SJCRH30 (cell line): ENCODE data around the gene RABGAP1L. TPM values are rescaled to one million over a fixed set of nuclear protein-coding genes. Genes with fewer than 3 reads are reported as not detected.
A peak's percentile ranks its signal among the peaks of the same experiment; 100 is the strongest.

ENCODE experiments used
- DNase-seq, 2 experiments: peaks; one replicate each; pipeline ENCODE4 v3.0.0-alpha.2; 2015 to 2020
- H3K27ac ChIP-seq: fragments of 250-450 bp; sonication (Bioruptor Pico); 2 replicates; pipeline ENCODE4 v1.5.1; 2020; ENCODE audit warnings: mild to moderate bottlenecking, moderate library complexity
- H3K27me3 ChIP-seq: fragments of 250-450 bp; sonication (Bioruptor Pico); 2 replicates; pipeline ENCODE4 v1.5.1; 2020; ENCODE audit warnings: mild to moderate bottlenecking, moderate library complexity
- H3K36me3 ChIP-seq: fragments of 250-450 bp; sonication (Bioruptor Pico); 2 replicates; pipeline ENCODE4 v1.5.1; 2020; ENCODE audit warnings: mild to moderate bottlenecking, moderate library complexity
- H3K4me1 ChIP-seq: fragments of 250-450 bp; sonication (Bioruptor Pico); 2 replicates; pipeline ENCODE4 v1.5.1; 2020; ENCODE audit warnings: mild to moderate bottlenecking, moderate library complexity
- H3K4me3 ChIP-seq: fragments of 250-450 bp; sonication (Bioruptor Pico); 2 replicates; pipeline ENCODE4 v1.5.1; 2020; ENCODE audit warnings: mild to moderate bottlenecking, moderate library complexity
- H3K9me3 ChIP-seq: fragments of 250-450 bp; sonication (Bioruptor Pico); replicated peaks from 2 replicates; pipeline ENCODE4 v1.5.1; 2020; ENCODE audit warnings: mild to moderate bottlenecking, moderate library complexity
- total RNA-seq: library from RNA; depleted of rRNA; stranded (reverse); fragments of >200 nt; shearing (Covaris generic); gene quantifications from 2 replicates; pipeline ENCODE4 v1.2.3, GENCODE V29; 2014

Gene RABGAP1L
- total RNA-seq, 1 experiment from 2014 or later = 22.6 TPM

DNA sequence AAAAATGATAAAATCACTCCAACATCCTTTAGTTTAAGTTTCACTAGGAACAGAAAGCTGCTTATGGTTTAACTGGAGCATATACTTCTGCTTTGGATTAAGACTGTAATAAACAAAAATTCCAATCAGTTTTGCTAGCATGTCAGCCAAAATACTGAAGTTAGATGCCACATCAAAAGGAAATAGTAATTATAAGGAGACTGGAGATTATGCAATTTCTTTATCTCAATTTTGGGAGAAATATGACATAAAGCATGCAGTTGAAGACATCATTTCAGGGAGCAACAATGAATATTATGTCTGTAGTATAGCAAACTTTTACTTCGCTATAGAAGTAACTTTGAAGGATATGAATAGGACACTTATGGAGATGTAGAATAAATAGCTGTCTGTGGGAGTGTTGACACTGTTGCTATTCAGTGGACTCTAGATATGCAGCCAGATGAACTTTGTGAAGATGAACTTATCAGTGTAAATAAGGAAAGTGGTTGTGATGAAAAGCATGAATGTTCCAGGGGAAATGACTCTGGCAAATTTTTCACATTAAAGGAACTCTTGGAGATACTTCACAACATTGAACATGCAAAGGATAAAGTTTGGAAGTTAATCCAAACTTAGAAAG lies 107.8 kb downstream of the RABGAP1L start:
- no peaks in the 10 kb centered on the region for H3K36me3 ChIP-seq
- peaks cover 5% of the 10 kb centered on the region; the same call in 1 of the 2 replicates for H3K4me1 ChIP-seq
- no peak overlapping the region for H3K27ac ChIP-seq
- H3K27me3 ChIP-seq = no peaks in the 10 kb centered on the region
- DNase-seq = no peak
- H3K9me3 ChIP-seq = no peaks in the 10 kb centered on the region
- H3K4me3 ChIP-seq = no peak overlapping the region

DNA sequence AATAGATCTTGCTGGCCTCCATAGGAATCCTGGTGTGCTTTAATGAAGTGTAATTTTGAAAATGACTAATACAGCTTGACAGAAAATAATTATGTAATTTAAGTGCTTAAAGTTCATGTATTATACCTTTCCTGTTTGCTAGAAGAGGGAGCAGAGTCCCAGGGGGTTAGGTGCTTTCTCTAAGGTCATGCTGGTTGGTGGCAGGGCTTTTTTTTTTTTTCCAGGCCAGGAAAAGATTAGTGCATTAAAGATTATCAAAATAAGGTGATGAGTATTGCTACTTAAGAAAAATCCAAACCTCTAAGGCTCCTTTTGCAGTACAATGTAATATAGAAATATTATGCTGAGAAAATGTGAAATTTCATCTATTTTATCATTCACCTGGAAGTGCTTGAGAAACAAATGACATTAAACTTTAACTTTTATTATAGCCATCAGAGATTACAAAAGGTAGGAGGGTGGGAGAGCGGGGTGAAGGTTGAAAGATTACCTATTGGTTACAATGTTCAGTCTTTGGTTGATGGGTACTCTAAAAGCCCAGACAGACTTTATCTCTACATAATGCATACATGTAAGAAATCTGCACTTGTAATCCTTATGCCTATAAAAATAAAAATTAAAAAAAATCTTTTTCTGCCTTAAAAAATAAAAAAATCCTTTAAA lies 110.8 kb downstream of the RABGAP1L start:
- Histone ChIP-seq H3K4me1 (no peaks in the 10 kb centered on the region), H3K4me3 (no peak overlapping the region), H3K27me3 (no peaks in the 10 kb centered on the region), H3K36me3 (no peaks in the 10 kb centered on the region), H3K9me3 (no peaks in the 10 kb centered on the region), H3K27ac (no peak overlapping the region)
- no peak for DNase-seq

DNA sequence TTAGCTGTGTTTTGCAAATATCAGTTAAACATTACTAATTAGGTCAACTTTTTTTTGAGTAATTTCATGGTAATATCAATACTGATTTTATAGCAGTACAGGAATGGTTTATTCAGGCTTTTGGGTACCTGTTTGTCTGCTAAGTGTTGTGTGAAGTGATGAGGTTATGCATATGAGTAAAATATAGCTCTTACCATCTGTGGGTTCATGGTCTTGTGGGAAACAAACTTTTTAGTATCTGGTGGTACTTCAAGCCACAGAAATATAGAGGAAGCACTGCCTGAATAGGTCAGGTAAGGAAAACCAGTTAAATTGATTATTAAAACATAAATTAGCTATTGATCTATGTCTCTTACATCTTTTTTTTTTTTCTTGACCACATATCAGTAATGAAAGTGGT lies 113.9 kb downstream of the RABGAP1L start:
- H3K4me1 ChIP-seq = no peaks in the 10 kb centered on the region
- no peak overlapping the region for H3K27ac ChIP-seq
- H3K27me3 ChIP-seq = no peaks in the 10 kb centered on the region
- no peak for DNase-seq
- H3K9me3 ChIP-seq = no peaks in the 10 kb centered on the region
- no peaks in the 10 kb centered on the region for H3K36me3 ChIP-seq
- no peak overlapping the region for H3K4me3 ChIP-seq

DNA sequence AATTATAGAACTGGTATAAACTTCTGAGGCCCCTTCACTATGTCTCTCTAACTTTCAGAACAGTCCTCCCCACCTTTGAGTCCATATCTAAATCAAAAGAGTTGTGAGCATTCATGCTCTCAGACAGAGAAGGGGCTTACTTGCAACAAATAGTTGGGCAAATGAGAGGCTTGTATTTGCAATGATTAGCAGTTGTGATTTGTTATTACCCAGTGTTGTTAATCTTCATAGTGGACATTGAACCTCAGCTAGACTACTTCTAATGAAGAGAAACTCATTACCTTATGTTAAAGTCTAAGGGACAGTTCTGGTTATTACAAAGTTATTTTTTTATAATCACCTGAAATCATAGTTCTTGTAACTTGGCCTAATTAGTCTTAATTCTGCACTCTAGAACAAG lies 114.5 kb downstream of the RABGAP1L start:
- Histone ChIP-seq H3K27me3 (no peaks in the 10 kb centered on the region), H3K4me3 (no peak overlapping the region), H3K36me3 (no peaks in the 10 kb centered on the region), H3K4me1 (no peaks in the 10 kb centered on the region), H3K9me3 (no peaks in the 10 kb centered on the region), H3K27ac (no peak overlapping the region)
- DNase-seq = no peak

DNA sequence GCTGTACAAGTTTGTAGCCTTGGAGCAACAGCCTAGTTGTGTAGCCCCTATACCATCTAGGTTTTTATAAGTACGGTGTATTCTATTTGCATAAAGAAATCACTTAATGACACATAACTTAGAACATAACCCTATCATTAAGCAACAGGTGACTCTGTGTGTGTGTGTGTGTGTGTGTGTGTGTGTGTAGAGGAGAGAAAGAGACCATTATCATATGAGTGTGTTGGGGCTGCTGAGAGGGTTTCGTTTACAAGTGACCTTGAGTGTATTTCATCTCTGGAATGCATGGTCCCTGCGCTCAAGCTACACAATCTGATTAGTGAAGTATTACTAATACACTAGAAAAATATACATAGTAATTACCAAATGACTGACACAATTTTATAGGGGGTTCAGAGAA lies 115.1 kb downstream of the RABGAP1L start:
- Histone ChIP-seq H3K4me3 (no peak overlapping the region), H3K9me3 (no peaks in the 10 kb centered on the region), H3K27me3 (no peaks in the 10 kb centered on the region), H3K36me3 (no peaks in the 10 kb centered on the region), H3K4me1 (no peaks in the 10 kb centered on the region), H3K27ac (no peak overlapping the region)
- no peak for DNase-seq

DNA sequence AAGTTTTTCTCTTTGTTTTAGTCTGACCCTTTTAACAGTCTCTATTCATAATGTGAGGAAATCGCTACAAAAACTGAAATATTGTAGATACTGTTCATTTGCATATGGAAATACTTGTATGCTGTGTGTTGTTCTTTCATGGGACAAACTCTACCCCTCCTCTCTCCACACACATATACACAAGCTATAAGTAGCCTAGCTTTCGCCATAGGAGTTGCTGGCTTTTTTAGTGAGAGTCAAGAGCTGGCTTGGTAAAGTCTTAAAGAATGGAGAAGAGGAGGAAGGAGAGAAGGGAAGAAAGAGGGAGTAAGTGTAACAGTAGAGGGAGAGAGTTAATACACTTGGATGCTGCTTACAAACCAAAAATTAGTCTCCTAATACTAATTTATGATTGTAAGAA lies 115.6 kb downstream of the RABGAP1L start:
- Histone ChIP-seq H3K9me3 (no peaks in the 10 kb centered on the region), H3K4me1 (no peaks in the 10 kb centered on the region), H3K27ac (no peak overlapping the region), H3K36me3 (no peaks in the 10 kb centered on the region), H3K4me3 (no peak overlapping the region), H3K27me3 (no peaks in the 10 kb centered on the region)
- DNase-seq = no peak

DNA sequence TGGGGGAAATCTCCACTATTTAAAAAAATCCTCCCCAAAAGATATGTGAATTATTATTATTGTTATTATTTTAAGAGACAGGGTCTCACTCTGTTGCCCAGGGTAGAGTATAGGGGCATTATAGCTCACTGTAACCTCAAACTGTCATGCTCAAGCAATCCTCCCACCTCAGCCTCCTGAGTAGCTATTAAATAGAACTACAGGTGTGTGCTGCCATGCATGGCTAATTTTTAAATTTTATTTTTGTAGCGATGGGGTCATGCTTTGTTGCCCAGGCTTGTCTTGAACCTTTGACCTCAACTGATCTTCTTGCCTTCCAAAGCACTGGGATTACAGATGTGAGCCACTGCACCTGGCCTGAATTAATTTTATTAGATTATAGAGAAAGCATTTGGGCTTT lies 116.8 kb downstream of the RABGAP1L start:
- no peak overlapping the region for H3K4me3 ChIP-seq
- peak in 1 of 2 experiments; percentile 2 for DNase-seq
- H3K27ac ChIP-seq = no peak overlapping the region
- H3K4me1 ChIP-seq = no peaks in the 10 kb centered on the region
- no peaks in the 10 kb centered on the region for H3K36me3 ChIP-seq
- no peaks in the 10 kb centered on the region for H3K27me3 ChIP-seq
- no peaks in the 10 kb centered on the region for H3K9me3 ChIP-seq

DNA sequence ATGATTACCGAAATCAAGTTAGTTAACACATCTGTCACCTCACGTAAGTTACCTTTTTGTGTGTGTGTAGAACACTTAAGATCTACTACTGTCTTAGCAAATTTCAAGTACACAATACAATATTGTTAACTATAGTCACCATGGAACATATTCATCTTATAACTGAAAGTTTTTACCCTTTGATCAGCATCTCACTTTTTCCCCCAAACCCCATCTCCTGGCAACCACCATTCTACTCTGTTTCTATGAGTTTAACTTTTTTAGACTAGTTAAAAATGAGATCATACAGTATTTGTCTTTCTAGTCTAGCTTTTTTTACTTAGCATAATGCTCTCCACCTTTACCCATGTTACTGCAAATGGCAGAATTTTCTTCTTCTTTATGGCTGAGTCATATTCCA lies 124.7 kb downstream of the RABGAP1L start:
- DNase-seq = no peak
- H3K27me3 ChIP-seq = no peaks in the 10 kb centered on the region
- H3K27ac ChIP-seq = no peak overlapping the region

DNA sequence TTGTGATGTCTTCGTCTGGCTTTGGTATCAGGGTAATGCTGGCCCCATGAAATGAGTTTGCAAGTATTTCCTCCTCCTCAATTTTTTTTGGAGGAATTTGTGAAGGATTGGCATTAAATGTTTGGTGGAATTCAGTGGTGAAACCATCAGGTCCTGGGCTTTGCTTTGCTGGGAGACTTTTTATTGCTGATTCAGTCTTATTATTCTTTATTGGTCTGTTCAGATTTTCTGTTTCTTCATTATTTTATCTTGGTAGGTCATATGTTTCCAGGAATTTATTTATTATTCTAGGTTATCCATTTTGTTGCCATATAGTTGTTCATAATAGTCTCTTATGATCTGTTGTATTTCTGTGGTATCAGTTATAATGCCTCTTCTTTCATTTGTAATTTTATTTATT lies 126.7 kb downstream of the RABGAP1L start:
- no peak for DNase-seq
- H3K4me3 ChIP-seq = no peak overlapping the region
- H3K27ac ChIP-seq = no peak overlapping the region
- H3K9me3 ChIP-seq = peaks cover 2% of the 10 kb centered on the region; the same call in 1 of the 2 replicates
- no peaks in the 10 kb centered on the region; the same call in 1 of the 2 replicates for H3K36me3 ChIP-seq
- H3K27me3 ChIP-seq = no peaks in the 10 kb centered on the region
- no peaks in the 10 kb centered on the region for H3K4me1 ChIP-seq

More for the DNA sequence above, 124.7 kb downstream of the RABGAP1L start:
- no peaks in the 10 kb centered on the region for H3K4me1 ChIP-seq
- no peaks in the 10 kb centered on the region; the same call in 1 of the 2 replicates for H3K36me3 ChIP-seq
- H3K9me3 ChIP-seq = no peaks in the 10 kb centered on the region
- H3K4me3 ChIP-seq = no peak overlapping the region

DNA sequence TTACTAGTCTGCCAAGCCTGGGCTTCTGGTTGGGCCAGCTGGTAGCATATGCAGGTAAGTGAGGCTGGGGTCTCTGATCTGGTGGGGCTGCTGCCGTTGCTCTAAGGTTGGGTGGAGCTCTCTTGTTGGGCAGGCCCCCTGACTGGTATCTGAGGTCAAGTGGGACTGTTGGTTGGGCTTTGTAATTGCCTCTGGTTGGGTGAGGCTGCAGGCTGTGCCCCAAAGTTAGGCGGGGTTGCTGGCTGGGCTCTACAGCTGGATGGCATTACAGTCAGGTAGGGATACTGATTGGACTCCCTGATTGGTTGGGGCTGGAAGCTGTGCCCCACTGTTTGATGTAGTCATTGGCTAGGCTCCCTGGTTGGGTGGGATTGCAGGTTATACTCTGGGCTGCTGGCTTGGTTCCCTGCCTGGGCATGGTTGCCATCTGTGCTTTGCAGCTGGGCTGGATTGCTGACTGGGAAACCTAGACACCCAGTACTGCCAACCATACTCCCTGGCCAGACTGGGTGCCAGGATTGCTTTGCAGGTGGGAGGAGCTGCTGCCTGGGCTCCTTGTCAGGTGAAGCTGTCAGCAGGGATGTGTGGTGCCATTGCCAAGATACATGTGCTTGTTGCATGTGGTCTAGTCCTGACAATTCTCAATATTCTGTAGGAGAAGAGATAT lies 130.5 kb downstream of the RABGAP1L start:
- Histone ChIP-seq H3K27me3 (no peaks in the 10 kb centered on the region), H3K9me3 (peaks cover 4% of the 10 kb centered on the region; the same call in 1 of the 2 replicates), H3K27ac (no peak overlapping the region), H3K4me3 (no peak overlapping the region), H3K4me1 (no peaks in the 10 kb centered on the region), H3K36me3 (peaks cover 2% of the 10 kb centered on the region)
- no peak for DNase-seq

DNA sequence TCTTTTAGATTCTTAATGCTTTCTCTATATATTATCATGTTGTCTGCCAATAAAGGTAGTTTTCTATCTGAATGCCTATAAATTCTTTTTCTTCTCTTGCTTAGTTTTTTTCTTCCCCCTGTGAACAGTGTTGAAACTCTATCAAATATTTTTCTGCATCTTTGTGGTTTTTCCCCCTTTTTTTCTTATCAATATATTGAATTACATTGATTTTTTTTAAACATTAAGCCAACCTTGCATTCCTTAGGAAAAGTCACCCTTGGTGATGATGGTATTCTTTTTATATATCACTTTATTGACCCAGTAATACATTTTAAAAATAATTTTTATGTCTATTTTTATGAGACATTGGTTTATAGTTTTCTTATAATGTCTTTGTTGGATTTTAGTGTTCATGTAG lies 131.7 kb downstream of the RABGAP1L start:
- Histone ChIP-seq H3K27ac (no peak overlapping the region), H3K4me1 (no peaks in the 10 kb centered on the region), H3K4me3 (no peak overlapping the region), H3K9me3 (peaks cover 4% of the 10 kb centered on the region; the same call in 1 of the 2 replicates), H3K27me3 (no peaks in the 10 kb centered on the region), H3K36me3 (peaks cover 2% of the 10 kb centered on the region)
- no peak for DNase-seq

DNA sequence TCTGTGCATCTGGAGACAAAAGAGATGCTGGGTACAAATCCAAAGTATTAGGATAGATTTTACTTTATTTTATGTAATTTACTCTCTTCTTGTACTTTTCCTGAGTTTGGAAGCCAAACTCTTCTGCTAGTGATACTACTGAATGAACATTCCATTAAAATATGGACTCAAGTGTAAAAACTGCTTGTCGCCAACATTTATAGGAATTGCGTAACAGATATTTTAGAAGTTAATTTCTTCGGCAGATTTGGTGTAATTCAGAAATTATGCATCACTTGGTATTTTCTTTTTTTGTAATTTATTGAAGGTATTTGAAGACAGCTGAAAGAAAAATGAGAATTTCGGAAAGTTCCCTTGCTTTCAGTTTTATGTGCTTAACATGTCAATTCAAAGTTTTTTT lies 137.0 kb downstream of the RABGAP1L start:
- Histone ChIP-seq H3K36me3 (peaks cover 2% of the 10 kb centered on the region; the same call in 1 of the 2 replicates), H3K9me3 (no peaks in the 10 kb centered on the region; the same call in 1 of the 2 replicates), H3K4me3 (no peak overlapping the region), H3K27ac (no peak overlapping the region), H3K4me1 (no peaks in the 10 kb centered on the region), H3K27me3 (no peaks in the 10 kb centered on the region)
- DNase-seq = no peak

DNA sequence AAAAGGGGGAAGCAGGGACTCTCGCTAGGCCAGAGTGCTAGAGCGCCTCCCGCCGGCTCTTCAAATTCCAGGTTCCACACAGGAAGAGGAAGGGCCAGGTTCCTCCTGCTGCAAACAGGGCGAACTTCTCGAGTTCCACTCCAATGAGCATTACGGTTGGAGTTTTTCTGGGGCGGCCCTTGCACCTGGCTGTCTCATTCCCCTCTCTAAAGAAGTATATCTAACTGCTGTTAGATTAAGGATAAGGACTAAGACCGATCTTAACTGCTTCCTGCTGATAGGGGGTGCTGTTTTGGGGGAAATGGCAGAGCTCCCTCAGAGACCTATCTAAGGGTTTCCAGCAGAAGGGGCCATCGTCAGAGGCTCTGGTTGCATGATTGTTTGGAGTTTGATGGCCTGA lies 138.0 kb downstream of the RABGAP1L start:
- no peak overlapping the region for H3K4me3 ChIP-seq
- H3K27me3 ChIP-seq = no peaks in the 10 kb centered on the region
- H3K27ac ChIP-seq = no peak overlapping the region
- no peaks in the 10 kb centered on the region for H3K4me1 ChIP-seq
- peak in 1 of 2 experiments; percentile 2 for DNase-seq
- H3K9me3 ChIP-seq = no peaks in the 10 kb centered on the region
- H3K36me3 ChIP-seq = peaks cover 2% of the 10 kb centered on the region; the same call in 1 of the 2 replicates

DNA sequence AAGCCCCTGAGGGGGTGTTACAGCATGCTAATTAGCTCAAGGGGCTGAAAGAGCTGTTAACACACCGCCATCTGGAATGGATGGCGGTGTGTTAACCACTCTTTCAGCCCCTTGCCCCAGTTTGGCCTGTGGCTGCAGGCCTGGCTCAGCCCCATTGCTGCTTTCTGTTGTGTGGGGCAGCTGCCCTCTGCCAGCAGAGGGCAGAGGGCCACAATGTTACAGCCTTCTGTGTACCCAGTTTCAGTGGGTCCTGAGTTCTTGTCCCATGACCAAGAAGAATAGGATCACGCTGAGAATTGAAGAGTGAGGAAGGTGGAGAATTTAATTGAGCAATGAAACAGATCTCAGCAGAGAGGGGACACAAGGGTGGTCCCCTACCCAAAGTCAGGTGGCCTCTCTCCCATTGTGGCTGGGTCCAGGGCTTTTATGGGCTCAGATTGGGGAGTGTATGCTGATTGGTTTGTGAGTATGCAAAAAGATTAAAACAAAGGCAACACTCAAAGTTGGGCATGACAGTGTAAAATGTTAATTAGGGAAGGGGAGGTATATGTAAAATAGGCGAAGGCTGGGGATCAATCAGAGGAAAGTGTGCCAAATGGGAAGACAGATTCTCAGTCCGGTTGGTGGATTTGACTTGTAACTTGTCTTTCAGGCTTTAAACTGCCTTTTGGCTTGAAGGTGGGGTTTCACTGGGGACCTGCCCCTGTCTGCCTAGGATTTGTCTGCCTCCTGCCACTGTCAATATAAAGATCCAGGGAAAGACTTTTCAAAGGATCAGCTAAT lies 142.2 kb downstream of the RABGAP1L start:
- Histone ChIP-seq H3K9me3 (no peaks in the 10 kb centered on the region), H3K27me3 (no peaks in the 10 kb centered on the region), H3K36me3 (no peaks in the 10 kb centered on the region), H3K27ac (no peak overlapping the region), H3K4me3 (no peak overlapping the region), H3K4me1 (no peaks in the 10 kb centered on the region)
- no peak for DNase-seq

DNA sequence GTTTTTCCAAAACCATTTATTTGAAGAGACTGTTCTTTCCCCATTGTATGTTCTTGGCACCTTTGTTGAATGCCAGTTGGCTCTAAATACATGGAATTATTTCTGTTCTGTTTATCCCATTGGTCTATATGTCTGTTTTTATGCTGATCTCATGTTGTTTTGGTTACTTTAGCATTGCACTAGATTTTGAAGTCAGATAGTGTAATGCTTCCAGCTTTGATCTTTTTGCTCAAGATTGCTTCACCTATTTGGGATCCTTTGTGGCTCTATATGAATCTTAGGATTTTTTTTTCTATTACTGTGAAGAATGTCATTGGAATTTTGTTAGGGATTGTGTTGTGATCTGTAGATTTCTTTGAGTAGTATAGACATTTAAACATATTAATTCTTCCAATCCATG lies 149.3 kb downstream of the RABGAP1L start:
- no peak for DNase-seq
- H3K4me1 ChIP-seq = no peaks in the 10 kb centered on the region
- no peak overlapping the region for H3K4me3 ChIP-seq
- no peaks in the 10 kb centered on the region for H3K9me3 ChIP-seq
- H3K36me3 ChIP-seq = no peaks in the 10 kb centered on the region
- H3K27me3 ChIP-seq = no peaks in the 10 kb centered on the region
- no peak overlapping the region for H3K27ac ChIP-seq
